IMR-90 (cell line): ENCODE data around the gene MYO1D.

ENCODE experiments used
- CEBPB ChIP-seq: IDR thresholded peaks from 2 replicates; pipeline ENCODE4 v1.6.1; 2012; ENCODE audit warnings: low read depth, low read length, improper control_type of control experiment
- CTCF ChIP-seq: conservative IDR thresholded peaks from 2 replicates; pipeline ENCODE4 v1.5.1; 2012; ENCODE audit warnings: mild to moderate bottlenecking, low read depth, low read length, improper control_type of control experiment
- FOS ChIP-seq: fragments of 150-350 bp; IDR thresholded peaks from 2 replicates; pipeline ENCODE4 v1.6.1; 2016; ENCODE audit warnings: low read depth, low read length
- MAFK ChIP-seq: IDR thresholded peaks from 2 replicates; pipeline ENCODE4 v1.6.1; 2012; ENCODE audit warnings: low read depth, low read length, improper control_type of control experiment
- MAZ ChIP-seq: IDR thresholded peaks from 2 replicates; pipeline ENCODE4 v1.6.1; 2012; ENCODE audit warnings: low read depth, mild to moderate bottlenecking, low read length, improper control_type of control experiment, moderate library complexity, borderline replicate concordance
- MXI1 ChIP-seq: IDR thresholded peaks from 2 replicates; pipeline ENCODE4 v1.6.1; 2012; ENCODE audit warnings: low read depth, mild to moderate bottlenecking, low read length, moderate library complexity, borderline replicate concordance
- POLR2A ChIP-seq: IDR thresholded peaks from 2 replicates; pipeline ENCODE4 v1.6.1; 2012; ENCODE audit warnings: mild to moderate bottlenecking, low read depth, low read length
- RCOR1 ChIP-seq: IDR thresholded peaks from 2 replicates; pipeline ENCODE4 v1.6.1; 2012; ENCODE audit warnings: mild to moderate bottlenecking, low read length, improper control_type of control experiment; ENCODE audit not compliant: insufficient replicate concordance
- RFX5 ChIP-seq: IDR thresholded peaks from 2 replicates; pipeline ENCODE4 v1.8.0; 2012; ENCODE audit warnings: low read depth, mild to moderate bottlenecking, low read length, moderate library complexity
- SMC3 ChIP-seq: fragments of 150-350 bp; IDR thresholded peaks from 2 replicates; pipeline ENCODE4 v1.6.1; 2016; ENCODE audit warnings: low read depth, mild to moderate bottlenecking, antibody characterized with exemption, low read length, moderate library complexity
- TF ChIP-seq, protein P1 (sequence below): fragments of 150-350 bp; IDR thresholded peaks from 2 replicates; pipeline ENCODE4 v1.6.1; 2017; ENCODE audit warnings: mild to moderate bottlenecking, antibody characterized with exemption, low read length, low read depth

GRCh38 chr17:32870969-32871368 lies 6.0 kb downstream of the MYO1D start:
- TF ChIP-seq, protein P1, sequence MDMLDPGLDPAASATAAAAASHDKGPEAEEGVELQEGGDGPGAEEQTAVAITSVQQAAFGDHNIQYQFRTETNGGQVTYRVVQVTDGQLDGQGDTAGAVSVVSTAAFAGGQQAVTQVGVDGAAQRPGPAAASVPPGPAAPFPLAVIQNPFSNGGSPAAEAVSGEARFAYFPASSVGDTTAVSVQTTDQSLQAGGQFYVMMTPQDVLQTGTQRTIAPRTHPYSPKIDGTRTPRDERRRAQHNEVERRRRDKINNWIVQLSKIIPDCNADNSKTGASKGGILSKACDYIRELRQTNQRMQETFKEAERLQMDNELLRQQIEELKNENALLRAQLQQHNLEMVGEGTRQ, result no peak
- TF ChIP-seq CTCF (no peak), SMC3 (no peak), CEBPB (no peak), POLR2A (no peak), RFX5 (no peak), RCOR1 (no peak), MAFK (no peak), MAZ (no peak), FOS (no peak), MXI1 (no peak)
